SK-N-SH treated with all-trans-retinoic acid at 6 μM for 48 hours (cell line): ENCODE results near the gene CYP1A2.

Source experiments
- ATAC-seq: fragments of 200-7000 bp; cut with Tn5 transposase; 3 replicates; pipeline ENCODE4 v1.9.1; 2020; ENCODE audit warnings: mild to moderate bottlenecking, moderate library complexity
- ARNTL ChIP-seq: fragments of 450-650 bp; formaldehyde crosslinking; IDR thresholded peaks from 2 replicates; pipeline ENCODE4 v1.5.0; 2020; ENCODE audit warnings: low read depth, mild to moderate bottlenecking, moderate library complexity, borderline replicate concordance
- BACH2 ChIP-seq: fragments of 250-450 bp; sonication (Bioruptor Pico); IDR thresholded peaks from 2 replicates; pipeline ENCODE4 v1.9.0; 2021; ENCODE audit warnings: mild to moderate bottlenecking, borderline replicate concordance
- CREB5 ChIP-seq: fragments of 250-450 bp; sonication (Bioruptor Pico); IDR thresholded peaks from 2 replicates; pipeline ENCODE4 v1.5.1; 2020; ENCODE audit warnings: low read depth, mild to moderate bottlenecking, moderate library complexity
- CSDC2 ChIP-seq: fragments of 250-450 bp; sonication (Bioruptor Pico); IDR thresholded peaks from 2 replicates; pipeline ENCODE4 v1.5.0; 2020; ENCODE audit warnings: mild to moderate bottlenecking, moderate library complexity
- CSRNP3 ChIP-seq: fragments of 250-450 bp; sonication (Bioruptor Pico); IDR thresholded peaks from 2 replicates; pipeline ENCODE4 v1.5.1; 2021; ENCODE audit warnings: mild to moderate bottlenecking, moderate library complexity
- ESRRG ChIP-seq: fragments of 250-450 bp; sonication (Bioruptor Pico); IDR thresholded peaks from 2 replicates; pipeline ENCODE4 v1.6.1; 2021; ENCODE audit warnings: mild to moderate bottlenecking
- GLIS3 ChIP-seq: fragments of 250-450 bp; sonication (Bioruptor Pico); IDR thresholded peaks from 2 replicates; pipeline ENCODE4 v1.5.0; 2020; ENCODE audit warnings: mild to moderate bottlenecking, moderate library complexity
- ISL1 ChIP-seq: fragments of 250-450 bp; sonication (Bioruptor Pico); IDR thresholded peaks from 2 replicates; pipeline ENCODE4 v2.1.2; 2022; ENCODE audit warnings: mild to moderate bottlenecking, moderate library complexity
- OSR1 ChIP-seq: fragments of 250-450 bp; sonication (Bioruptor Pico); IDR thresholded peaks from 2 replicates; pipeline ENCODE4 v1.8.0; 2022; ENCODE audit warnings: moderate library complexity, mild to moderate bottlenecking, inconsistent platforms
- PATZ1 ChIP-seq: fragments of 250-450 bp; sonication (Bioruptor Pico); IDR thresholded peaks from 2 replicates; pipeline ENCODE4 v1.8.0; 2020; ENCODE audit warnings: mild to moderate bottlenecking, moderate library complexity, borderline replicate concordance
- POU6F1 ChIP-seq: fragments of 250-450 bp; sonication (Bioruptor Pico); IDR thresholded peaks from 2 replicates; pipeline ENCODE4 v1.8.0; 2021; ENCODE audit warnings: low read depth, mild to moderate bottlenecking, moderate library complexity, borderline replicate concordance
- PPARA ChIP-seq: fragments of 250-450 bp; sonication (Bioruptor Pico); IDR thresholded peaks from 2 replicates; pipeline ENCODE4 v1.5.0; 2020; ENCODE audit warnings: mild to moderate bottlenecking, borderline replicate concordance
- TCF4 ChIP-seq: fragments of 250-450 bp; sonication (Bioruptor Pico); IDR thresholded peaks from 2 replicates; pipeline ENCODE4 v1.8.0; 2021; ENCODE audit warnings: mild to moderate bottlenecking, moderate library complexity, borderline replicate concordance
- TOX ChIP-seq: fragments of 250-450 bp; sonication (Bioruptor Pico); IDR thresholded peaks from 2 replicates; pipeline ENCODE4 v1.8.0; 2021; ENCODE audit warnings: mild to moderate bottlenecking, moderate library complexity, borderline replicate concordance
- TSHZ2 ChIP-seq: fragments of 250-450 bp; sonication (Bioruptor Pico); IDR thresholded peaks from 2 replicates; pipeline ENCODE4 v1.5.0; 2020; ENCODE audit warnings: mild to moderate bottlenecking, moderate library complexity
- ZFP3 ChIP-seq: fragments of 250-450 bp; sonication (Bioruptor Pico); IDR thresholded peaks from 2 replicates; pipeline ENCODE4 v1.5.0; 2020; ENCODE audit warnings: mild to moderate bottlenecking, moderate library complexity
- ZFP30 ChIP-seq: fragments of 450-650 bp; formaldehyde crosslinking; IDR thresholded peaks from 2 replicates; pipeline ENCODE4 v1.5.0; 2022; ENCODE audit warnings: mild to moderate bottlenecking, moderate library complexity
- ZNF565 ChIP-seq: fragments of 450-650 bp; formaldehyde crosslinking; conservative IDR thresholded peaks from 2 replicates; pipeline ENCODE4 v1.5.0; 2020; ENCODE audit warnings: low read depth, mild to moderate bottlenecking, moderate library complexity
- ZNF70 ChIP-seq: fragments of 450-650 bp; formaldehyde crosslinking; IDR thresholded peaks from 2 replicates; pipeline ENCODE4 v1.5.0; 2020; ENCODE audit warnings: mild to moderate bottlenecking, moderate library complexity
- ZNF8 ChIP-seq: fragments of 450-650 bp; formaldehyde crosslinking; IDR thresholded peaks from 2 replicates; pipeline ENCODE4 v1.5.0; 2020; ENCODE audit warnings: mild to moderate bottlenecking, moderate library complexity

The CYP1A2 gene

GRCh38 chr15:74709892-74710291 is 38.8 kb upstream of the CYP1A2 start (continued):
- TF ChIP-seq CREB5 = no peak
- no peak for TF ChIP-seq ZFP30 (CRISPR knock-in tag)

- TF ChIP-seq ESRRG (CRISPR knock-in tag) (no peak), CREB5 (no peak), ZNF8 (CRISPR knock-in tag) (no peak), TOX (CRISPR knock-in tag) (no peak), ZNF565 (CRISPR knock-in tag) (no peak), GLIS3 (no peak), ISL1 (CRISPR knock-in tag) (no peak), TSHZ2 (no peak), CSDC2 (CRISPR knock-in tag) (no peak), POU6F1 (no peak), PPARA (no peak), TCF4 (CRISPR knock-in tag) (no peak), BACH2 (CRISPR knock-in tag) (no peak), PATZ1 (CRISPR knock-in tag) (no peak), ARNTL (CRISPR knock-in tag) (no peak), OSR1 (CRISPR knock-in tag) (no peak), ZFP3 (CRISPR knock-in tag) (no peak), CSRNP3 (CRISPR knock-in tag) (no peak), ZFP30 (CRISPR knock-in tag) (no peak), ZNF70 (no peak)
- ATAC-seq = no peak
Observed at GRCh38 chr15:74710319-74711094, 38.1 kb upstream of the CYP1A2 start.

GRCh38 chr15:74712311-74712710 is 36.3 kb upstream of the CYP1A2 start:
- TF ChIP-seq CSRNP3 (CRISPR knock-in tag) = no peak
- no peak for TF ChIP-seq ZNF565 (CRISPR knock-in tag)
- no peak for ATAC-seq
